GM18498 (cell line): Measurements from ENCODE around the gene SPACA5.
"Not testable (repeated sequence)": the region's sequence is repeated elsewhere in the genome, so short reads cannot be mapped to it uniquely, and the experiment has no call there.

ENCODE experiments used
- ATAC-seq: cut with Tn5 transposase; IDR thresholded peaks from one replicate; pipeline ENCODE4 v1.9.1; 2021; ENCODE audit warnings: mild to moderate bottlenecking, moderate library complexity; ENCODE audit not compliant: unreplicated experiment

Gene SPACA5

GRCh38 chrX:48006688-48007087 is at the start of gene SPACA5:
TSS of gene SPACA5 (plus strand) at chrX:48006988. CDS start at chrX:48007803, 815 bp downstream.
- ATAC-seq = not testable (repeated sequence)

- not testable (repeated sequence) for ATAC-seq
These were observed 48.6 kb upstream of the SPACA5 start for GRCh38 chrX:47958206-47958605.

GRCh38 chrX:47958761-47959342 is 47.9 kb upstream of the SPACA5 start:
- no peak for ATAC-seq

- ATAC-seq = no peak
These were observed 46.4 kb upstream of the SPACA5 start for GRCh38 chrX:47960406-47960805.

- not testable (repeated sequence) for ATAC-seq
These were observed 45.0 kb upstream of the SPACA5 start for GRCh38 chrX:47961830-47962229.

GRCh38 chrX:47965526-47965925 is 41.3 kb upstream of the SPACA5 start:
- ATAC-seq = not testable (repeated sequence)

- no peak for ATAC-seq
These were observed 33.6 kb upstream of the SPACA5 start for GRCh38 chrX:47973235-47973634.

- no peak for ATAC-seq
These were observed 30.3 kb upstream of the SPACA5 start for GRCh38 chrX:47976254-47977151.

- ATAC-seq = no peak
These were observed 15.3 kb upstream of the SPACA5 start for GRCh38 chrX:47991263-47992094.

GRCh38 chrX:47992095-47992380 is 14.8 kb upstream of the SPACA5 start:
- ATAC-seq = no peak

GRCh38 chrX:47992669-47993068 is 14.1 kb upstream of the SPACA5 start:
- ATAC-seq = no peak

GRCh38 chrX:48001260-48001659 is 5.5 kb upstream of the SPACA5 start:
- no peak for ATAC-seq

GRCh38 chrX:48002319-48002718 is 4.5 kb upstream of the SPACA5 start:
- no peak for ATAC-seq

GRCh38 chrX:48002929-48003328 is 3.9 kb upstream of the SPACA5 start:
- ATAC-seq = no peak

GRCh38 chrX:48003367-48003757 is 3.4 kb upstream of the SPACA5 start:
- peak; percentile 36 for ATAC-seq

- peak; percentile 97 for ATAC-seq
These were observed 2.9 kb upstream of the SPACA5 start, which contains the start of gene ZNF182 for GRCh38 chrX:48003758-48004457. TSS of gene ZNF182 (minus strand) at chrX:48003989. CDS start at chrX:48002609, 1,380 bp downstream.

GRCh38 chrX:48009445-48009960 is 2.7 kb downstream of the SPACA5 start:
- ATAC-seq = not testable (repeated sequence)

- not testable (repeated sequence) for ATAC-seq
These were observed 10.0 kb downstream of the SPACA5 start for GRCh38 chrX:48016583-48017310.

- ATAC-seq = not testable (repeated sequence)
These were observed 13.1 kb downstream of the SPACA5 start for GRCh38 chrX:48019892-48020291.

GRCh38 chrX:48020472-48020871 is 13.7 kb downstream of the SPACA5 start:
- not testable (repeated sequence) for ATAC-seq
